ENCODE results near the gene PRR35. TPM values are rescaled to one million over a fixed set of nuclear protein-coding genes. Genes with fewer than 3 reads are reported as not detected.
"Not testable (repeated sequence)": the region's sequence is repeated elsewhere in the genome, so short reads cannot be mapped to it uniquely, and the experiment has no call there.

Gene PRR35
- total RNA-seq, 1 donor from 2014 or later: 0.25 TPM

DNA sequence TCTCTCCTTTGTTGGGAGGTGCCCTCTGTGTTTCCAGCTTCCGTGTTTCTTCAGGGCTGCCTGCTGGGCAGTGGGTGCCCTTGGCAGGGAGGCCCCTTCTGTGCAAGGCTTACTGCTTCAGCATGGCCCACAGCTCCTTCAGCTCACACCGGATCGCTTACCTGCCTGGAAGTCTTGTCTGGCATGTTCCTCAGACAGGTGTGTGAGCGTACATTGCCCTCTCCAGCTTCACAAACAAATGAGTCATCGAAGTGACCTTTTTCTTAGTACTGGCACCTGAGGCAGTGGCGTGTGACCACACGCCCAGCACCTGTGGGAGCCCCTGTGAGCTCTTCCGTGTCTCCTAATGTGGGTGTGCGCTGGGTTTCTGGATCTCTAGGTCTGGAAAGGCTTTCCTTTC is 33.2 kb downstream of the PRR35 start:
- no peak for DNase-seq (ENCODE audit: low spot score in 2 of 2, unreplicated experiment in 2 of 2)
- Mint-ChIP-seq H3K9me3 (no peaks in the 10 kb centered on the region), H3K4me3 (no peak overlapping the region), H3K4me1 (peaks cover 33% of the 10 kb centered on the region), H3K36me3 (peaks cover 13% of the 10 kb centered on the region), H3K27me3 (ENCODE audit: low read depth) (no peaks in the 10 kb centered on the region), H3K27ac (peak overlapping the region; percentile 81)
- no peak for TF ChIP-seq CTCF (IDR thresholded peaks at IDR 0.05; ENCODE audit: unreplicated experiment)

GRCh38 chr16:593807-594206 is 33.6 kb downstream of the PRR35 start:
- H3K36me3 Mint-ChIP-seq: peaks cover 13% of the 10 kb centered on the region
- H3K27me3 Mint-ChIP-seq (ENCODE audit: low read depth): no peaks in the 10 kb centered on the region
- H3K27ac Mint-ChIP-seq: peak overlapping the region; percentile 81
- H3K4me1 Mint-ChIP-seq: peaks cover 31% of the 10 kb centered on the region
- H3K9me3 Mint-ChIP-seq: no peaks in the 10 kb centered on the region
- DNase-seq (ENCODE audit: low spot score in 2 of 2, unreplicated experiment in 2 of 2): no peak
- TF ChIP-seq CTCF (IDR thresholded peaks at IDR 0.05; ENCODE audit: unreplicated experiment): no peak
- H3K4me3 Mint-ChIP-seq: no peak overlapping the region

GRCh38 chr16:595094-595528 is 34.9 kb downstream of the PRR35 start:
- no peak for DNase-seq (ENCODE audit: low spot score in 2 of 2, unreplicated experiment in 2 of 2)
- no peaks in the 10 kb centered on the region for H3K27me3 Mint-ChIP-seq (ENCODE audit: low read depth)
- H3K4me1 Mint-ChIP-seq: peaks cover 31% of the 10 kb centered on the region
- no peaks in the 10 kb centered on the region for H3K9me3 Mint-ChIP-seq
- no peak overlapping the region for H3K27ac Mint-ChIP-seq
- TF ChIP-seq CTCF (IDR thresholded peaks at IDR 0.05; ENCODE audit: unreplicated experiment): no peak
- no peak overlapping the region for H3K4me3 Mint-ChIP-seq
- peaks cover 16% of the 10 kb centered on the region for H3K36me3 Mint-ChIP-seq

- no peak for TF ChIP-seq CTCF (IDR thresholded peaks at IDR 0.05; ENCODE audit: unreplicated experiment)
- no peaks in the 10 kb centered on the region for H3K9me3 Mint-ChIP-seq
- H3K27ac Mint-ChIP-seq: no peak overlapping the region
- H3K27me3 Mint-ChIP-seq (ENCODE audit: low read depth): no peaks in the 10 kb centered on the region
- H3K4me3 Mint-ChIP-seq: no peak overlapping the region
- H3K36me3 Mint-ChIP-seq: peaks cover 16% of the 10 kb centered on the region
- peaks cover 23% of the 10 kb centered on the region for H3K4me1 Mint-ChIP-seq
- DNase-seq (ENCODE audit: low spot score in 2 of 2, unreplicated experiment in 2 of 2): no peak
Observed at GRCh38 chr16:595942-596735, 35.9 kb downstream of the PRR35 start.

- Mint-ChIP-seq H3K27me3 (ENCODE audit: low read depth) (no peaks in the 10 kb centered on the region), H3K4me1 (peaks cover 20% of the 10 kb centered on the region), H3K27ac (no peak overlapping the region), H3K4me3 (no peak overlapping the region), H3K9me3 (no peaks in the 10 kb centered on the region), H3K36me3 (peaks cover 16% of the 10 kb centered on the region)
- TF ChIP-seq CTCF (IDR thresholded peaks at IDR 0.05; ENCODE audit: unreplicated experiment): no peak
- no peak for DNase-seq (ENCODE audit: low spot score in 2 of 2, unreplicated experiment in 2 of 2)
Observed at GRCh38 chr16:596736-597060, 36.5 kb downstream of the PRR35 start.

- H3K27me3 Mint-ChIP-seq (ENCODE audit: low read depth); H3K9me3 Mint-ChIP-seq; DNase-seq (ENCODE audit: low spot score in 2 of 2, unreplicated experiment in 2 of 2); H3K27ac Mint-ChIP-seq; H3K4me3 Mint-ChIP-seq: not testable (repeated sequence)
- H3K4me1 Mint-ChIP-seq: peaks cover 12% of the 10 kb centered on the region
- peaks cover 16% of the 10 kb centered on the region for H3K36me3 Mint-ChIP-seq
Observed at GRCh38 chr16:597655-598054, 37.5 kb downstream of the PRR35 start.
